Measurements from ENCODE around the gene FER.
"Not testable (repeated sequence)": the region's sequence is repeated elsewhere in the genome, so short reads cannot be mapped to it uniquely, and the experiment has no call there.

Gene FER

DNA sequence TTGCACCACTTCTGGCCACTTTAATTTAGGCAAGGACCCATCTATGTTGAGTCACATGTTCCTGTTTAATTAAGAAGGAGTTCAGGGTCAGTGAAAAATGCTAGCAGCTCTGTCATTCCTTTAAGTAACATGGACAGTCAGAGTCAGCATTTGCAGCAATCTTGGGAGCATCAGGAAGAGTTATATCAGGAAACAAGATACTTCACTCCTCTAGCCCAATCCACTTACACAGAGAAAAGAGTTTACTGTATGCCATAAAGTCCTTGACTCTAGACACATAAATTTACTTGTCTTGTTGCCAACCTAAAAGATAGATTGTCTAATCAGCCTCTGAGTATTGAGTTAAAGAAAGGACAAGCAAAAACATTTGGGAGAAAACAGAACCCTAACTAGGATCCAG lies 395.3 kb downstream of the FER start:
- no peak for DNase-seq

GRCh38 chr5:109145139-109145538 lies 397.4 kb downstream of the FER start:
- DNase-seq = no peak

- no peak for DNase-seq
Observed at GRCh38 chr5:109146591-109146990, 398.9 kb downstream of the FER start.

- no peak for DNase-seq
Observed at GRCh38 chr5:109152565-109152964, 404.9 kb downstream of the FER start.

DNA sequence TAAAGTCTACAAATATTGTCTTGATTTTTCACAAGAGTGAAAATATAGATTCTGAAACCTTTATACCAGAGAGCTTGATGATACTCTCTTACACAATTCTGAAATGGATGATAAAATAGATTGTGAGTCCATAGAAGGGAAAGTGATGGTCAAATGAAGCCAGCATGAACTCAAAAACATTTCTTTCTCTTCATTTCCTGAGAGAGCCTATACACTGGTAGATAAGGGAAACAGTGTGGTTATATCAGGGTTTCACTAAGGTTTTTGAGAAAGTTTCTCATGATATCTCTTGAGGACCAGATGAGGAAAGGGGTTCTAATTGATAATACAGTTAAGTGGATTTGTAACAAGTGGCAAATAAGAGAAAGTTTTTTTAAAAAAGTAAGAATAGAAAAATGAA lies 407.9 kb downstream of the FER start:
- no peak for DNase-seq

DNA sequence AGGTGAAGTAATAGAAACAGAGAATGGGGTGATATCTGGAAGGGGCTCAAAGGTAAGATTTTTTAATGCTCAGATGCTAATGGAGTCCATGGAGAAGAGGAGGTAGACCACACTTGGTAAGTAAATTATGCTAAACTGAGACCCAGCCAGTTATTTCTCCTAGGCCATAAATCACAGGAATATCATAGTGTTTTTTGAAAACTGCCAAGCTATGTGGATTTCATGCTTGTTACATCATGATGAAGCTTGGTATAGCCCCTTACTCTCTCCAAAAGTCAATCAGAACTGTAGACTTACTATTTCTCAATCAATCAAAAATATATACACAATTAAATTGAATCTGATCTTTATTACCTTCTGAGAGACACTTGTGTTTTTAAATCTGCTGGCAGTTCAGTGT lies 409.2 kb downstream of the FER start:
- DNase-seq = no peak

DNA sequence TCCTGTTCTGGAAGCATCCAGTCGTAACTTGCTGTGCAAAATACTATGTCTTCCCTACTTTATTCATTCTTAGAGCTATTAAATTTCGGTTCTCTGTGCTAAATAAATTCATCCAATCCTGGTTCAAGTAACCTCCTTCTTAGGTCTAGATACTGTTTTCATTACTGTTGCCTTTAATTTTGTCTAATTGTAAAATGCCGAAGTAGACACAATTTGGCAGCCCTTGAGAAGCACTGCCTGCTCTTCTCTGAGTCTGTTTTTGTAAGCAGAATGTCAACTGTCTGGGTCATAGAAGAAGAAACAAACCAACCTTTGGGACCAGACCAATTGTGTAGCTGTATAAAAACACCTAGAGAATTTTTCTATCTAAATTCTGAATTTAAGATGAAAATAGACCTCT lies 412.8 kb downstream of the FER start:
- no peak for DNase-seq

DNA sequence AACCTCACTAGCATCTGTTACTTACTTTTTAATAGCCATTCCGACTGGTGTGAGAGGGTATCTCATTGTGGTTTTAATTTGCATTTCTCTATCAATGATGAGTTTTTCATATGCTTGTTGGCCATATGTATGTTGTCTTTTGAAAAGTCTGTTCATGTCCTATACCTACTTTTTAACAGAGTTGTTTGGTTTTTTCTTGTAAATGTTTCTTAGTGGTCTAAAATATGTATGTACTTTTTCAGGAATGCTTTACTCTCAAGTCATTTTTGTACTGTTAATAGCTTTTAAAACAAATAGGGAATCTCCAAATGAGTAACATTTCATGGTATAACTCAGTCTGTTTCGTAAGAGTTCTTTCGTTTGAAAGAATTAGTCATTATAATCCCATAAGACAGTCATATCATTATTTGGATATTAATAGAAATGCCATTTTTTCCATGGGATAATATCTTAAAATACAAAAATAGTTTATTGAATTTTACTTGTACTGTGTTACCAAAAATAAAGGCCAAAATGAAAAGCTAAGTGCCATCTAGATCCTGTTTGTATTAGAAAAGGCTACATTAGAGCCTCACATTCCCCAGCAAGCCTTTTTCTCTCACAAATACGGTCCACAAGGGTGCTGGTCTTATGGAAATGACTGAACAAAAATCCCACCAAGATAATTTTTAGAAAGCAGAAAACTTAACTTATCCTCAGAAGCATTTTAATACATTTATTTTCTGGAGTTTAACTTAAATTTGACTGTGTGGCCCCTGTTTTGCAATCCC lies 414.4 kb downstream of the FER start:
- DNase-seq = no peak

DNA sequence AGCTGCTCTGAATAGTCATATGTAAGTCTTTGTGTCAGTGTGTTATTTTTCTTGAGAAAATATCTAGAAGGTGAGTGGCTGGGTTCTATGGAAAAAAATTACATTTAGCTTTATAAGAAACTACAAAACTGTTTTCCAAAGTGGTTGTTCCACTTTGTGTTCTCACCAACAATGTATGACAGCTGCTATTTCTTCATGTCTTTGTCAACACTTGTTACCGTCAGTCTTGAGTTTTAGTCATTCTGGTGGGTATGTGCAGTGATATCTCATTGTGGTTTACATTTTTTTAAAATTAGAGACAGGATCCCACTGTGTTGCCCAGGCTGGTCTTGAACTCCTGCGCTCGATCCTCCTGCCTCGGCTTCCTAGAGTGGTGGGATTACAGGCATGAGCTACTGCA lies 415.6 kb downstream of the FER start:
- DNase-seq = no peak

DNA sequence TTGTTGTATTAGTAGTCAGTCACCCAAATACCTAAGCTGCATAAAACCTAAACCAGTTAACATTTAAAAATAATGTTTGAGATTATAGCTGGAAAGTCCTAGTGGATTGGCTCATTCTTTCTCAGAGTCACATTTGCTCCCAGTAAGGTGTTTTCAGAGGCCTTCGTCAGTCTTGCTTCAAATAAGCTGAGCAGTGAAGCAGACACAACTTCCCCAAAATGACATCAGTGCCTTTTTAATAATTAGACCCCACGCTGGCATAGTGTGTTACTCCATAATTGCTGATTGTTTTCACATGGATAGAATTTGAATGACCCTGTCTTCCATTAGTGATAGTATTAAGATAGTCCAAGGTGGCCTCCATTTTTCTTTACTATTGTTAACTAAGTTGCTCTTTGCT lies 416.3 kb downstream of the FER start:
- DNase-seq = no peak

GRCh38 chr5:109167586-109167985 lies 419.9 kb downstream of the FER start:
- no peak for DNase-seq

GRCh38 chr5:109168151-109168550 lies 420.5 kb downstream of the FER start:
- DNase-seq = no peak

- no peak for DNase-seq
Observed at GRCh38 chr5:109170629-109171350, 423.1 kb downstream of the FER start.

DNA sequence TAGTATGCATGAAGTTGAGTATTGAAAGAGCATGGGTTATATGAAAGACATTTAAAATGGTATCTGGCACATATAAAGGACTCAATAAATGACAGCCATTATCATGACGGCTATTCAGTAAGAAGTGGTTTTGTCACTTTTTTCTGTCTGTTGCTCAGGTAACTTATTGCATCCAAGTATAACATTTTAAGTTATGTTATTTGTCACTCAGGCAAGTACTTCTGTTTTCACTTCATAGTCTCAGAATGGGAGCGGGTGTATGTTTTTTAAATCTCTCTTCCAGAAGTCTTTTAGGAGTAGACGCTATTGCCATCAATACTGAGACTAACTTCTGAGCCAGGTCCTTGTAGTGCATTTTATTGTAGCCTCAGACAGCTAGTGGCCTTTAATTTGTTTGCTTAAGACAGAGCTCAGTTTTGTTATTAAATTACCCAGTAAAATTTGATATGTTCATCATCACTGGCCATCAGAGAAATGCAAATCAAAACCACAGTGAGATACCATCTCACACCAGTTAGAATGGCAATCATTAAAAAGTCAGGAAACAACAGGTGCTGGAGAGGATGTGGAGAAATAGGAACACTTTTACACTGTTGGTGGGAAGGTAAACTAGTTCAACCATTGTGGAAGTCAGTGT lies 423.9 kb downstream of the FER start:
- DNase-seq = not testable (repeated sequence)

GRCh38 chr5:109173036-109173794 lies 425.5 kb downstream of the FER start:
- no peak for DNase-seq

DNA sequence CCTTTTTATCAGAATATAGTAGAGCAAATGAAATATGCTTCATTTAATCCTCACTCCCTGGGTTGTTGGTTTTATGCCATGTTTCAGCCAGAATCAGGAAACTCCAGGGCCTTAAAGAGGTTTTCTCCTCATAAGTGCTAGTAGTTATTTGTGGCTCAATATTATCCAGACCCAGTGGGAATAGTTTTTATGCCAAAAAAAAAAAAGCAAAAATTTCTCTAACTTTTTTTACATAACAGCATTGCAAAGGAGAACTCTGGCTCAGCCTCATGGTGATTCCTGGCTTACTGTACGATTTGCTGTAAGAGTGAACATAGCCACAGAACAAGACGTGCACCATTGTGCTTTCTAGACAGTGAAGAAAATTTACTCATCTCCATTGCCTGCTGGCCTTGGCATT lies 429.5 kb downstream of the FER start:
- DNase-seq = no peak

GRCh38 chr5:109177782-109178181 lies 430.1 kb downstream of the FER start:
- no peak for DNase-seq

GRCh38 chr5:109180668-109181067 lies 433.0 kb downstream of the FER start:
- no peak for DNase-seq

DNA sequence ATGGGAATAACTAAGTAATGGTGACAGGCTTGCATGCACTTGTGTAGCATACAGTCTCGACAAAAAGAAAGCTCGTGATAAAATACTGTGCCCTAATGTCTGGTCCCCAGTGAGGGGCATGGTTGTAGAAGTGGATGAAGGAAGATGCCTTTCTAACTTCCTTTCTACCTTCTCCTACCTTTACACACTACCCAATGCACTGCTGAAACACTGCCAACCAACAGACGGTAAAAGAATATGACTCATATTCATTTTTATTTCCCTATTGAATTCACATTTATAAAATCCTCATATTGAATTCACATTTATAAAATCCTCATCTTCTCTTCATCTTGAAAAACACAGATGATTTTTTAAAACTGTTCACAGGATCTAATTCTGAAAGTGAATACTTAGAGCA lies 439.1 kb downstream of the FER start:
- no peak for DNase-seq

DNA sequence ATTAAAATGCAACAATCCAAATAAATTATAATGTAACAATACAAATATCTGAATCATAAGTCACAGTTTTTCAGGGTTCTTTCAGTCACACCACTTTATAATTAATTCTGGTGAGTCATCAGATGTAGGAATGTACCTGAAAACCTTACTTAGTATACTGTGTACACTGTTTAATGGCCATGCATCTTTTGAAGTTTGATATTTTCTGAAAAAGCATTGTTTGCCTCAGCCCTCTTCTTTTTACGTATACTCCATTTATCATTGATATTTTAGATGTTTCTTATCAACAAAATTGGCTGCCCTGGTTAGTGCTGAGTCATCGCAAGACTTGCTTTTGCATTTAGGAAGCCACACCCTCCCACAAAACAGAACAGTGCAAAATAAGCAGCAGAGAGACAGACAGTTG lies 443.5 kb downstream of the FER start:
- peak; percentile 7 for DNase-seq

- no peak for DNase-seq
Observed at GRCh38 chr5:109192027-109192426, 444.3 kb downstream of the FER start.

DNA sequence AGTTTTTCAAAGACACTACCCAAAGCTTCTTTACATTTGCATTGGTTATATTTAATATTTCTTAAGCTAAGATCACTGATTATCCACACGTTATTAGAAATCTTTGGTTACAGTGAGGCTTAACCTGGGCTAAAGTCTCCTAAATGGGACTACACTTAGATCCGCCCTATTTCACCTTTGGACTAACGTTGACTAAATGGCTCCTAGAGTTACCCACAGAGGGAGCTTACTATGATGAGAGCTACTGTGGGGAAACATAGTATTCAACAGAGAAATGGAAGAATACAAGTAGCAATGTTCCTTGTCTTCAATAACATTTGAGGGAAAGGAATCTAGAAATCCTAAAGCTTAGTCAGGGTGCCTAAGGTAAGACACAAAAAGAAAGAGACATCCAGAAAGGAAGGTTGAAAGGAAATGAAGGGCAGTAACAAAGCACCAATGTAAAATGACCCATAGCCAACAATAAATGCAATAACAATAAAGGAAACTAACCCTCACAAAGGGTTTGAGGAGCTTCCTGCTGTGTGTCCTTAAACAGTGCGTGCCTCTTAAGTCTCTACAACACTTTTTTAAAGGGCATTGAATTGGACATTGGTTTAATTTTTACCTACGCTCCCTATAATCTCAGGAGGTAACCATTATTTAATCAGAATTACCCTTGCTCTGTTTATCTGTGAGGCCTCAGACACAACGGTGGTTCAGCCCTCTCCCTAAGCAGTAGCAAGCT lies 445.0 kb downstream of the FER start:
- DNase-seq = no peak

DNA sequence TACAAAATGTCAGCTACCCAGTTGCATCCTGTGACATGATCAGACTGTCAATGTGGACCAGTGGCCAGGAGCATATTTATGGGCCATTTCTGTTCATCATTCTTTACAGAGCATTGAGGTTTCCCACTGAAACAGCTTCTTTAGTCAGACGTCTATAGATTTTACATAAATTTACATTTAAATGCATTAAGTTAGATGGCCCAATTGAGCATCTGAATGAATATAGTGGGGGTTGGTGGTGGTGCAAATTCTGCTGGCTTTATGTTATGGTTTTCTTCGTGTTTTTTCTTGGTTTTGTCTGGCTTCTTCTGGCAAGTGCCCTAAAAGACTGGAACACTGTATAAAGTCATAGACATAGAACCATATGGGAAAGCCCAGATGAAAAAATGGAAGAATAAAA lies 448.0 kb downstream of the FER start:
- no peak for DNase-seq

All from CD4-positive, alpha-beta T cell treated with Interleukin-17A for 4 hours (primary cell).